H9 (cell line): Measurements from ENCODE around the gene RAB39A. TPM values are rescaled to one million over a fixed set of nuclear protein-coding genes. Genes with fewer than 3 reads are reported as not detected.

Source experiments
- DNase-seq: peaks from one replicate; pipeline ENCODE4 v3.0.0-alpha.2; 2017
- H2AFZ ChIP-seq: one replicate; pipeline ENCODE4 v1.6.1; 2013; ENCODE audit warnings: mild to moderate bottlenecking, low read length, control low read depth, moderate library complexity
- H2AK5ac ChIP-seq: 2 replicates; pipeline ENCODE4 v1.6.1; 2013; ENCODE audit warnings: low read length, control low read depth, mixed read lengths; ENCODE audit not compliant: insufficient read length
- H2BK120ac ChIP-seq: one replicate; pipeline ENCODE4 v1.6.1; 2013; ENCODE audit warnings: low read depth, mild to moderate bottlenecking, low read length, control low read depth, inconsistent platforms; ENCODE audit not compliant: poor library complexity, severe bottlenecking
- H2BK12ac ChIP-seq: 2 replicates; pipeline ENCODE4 v1.6.1; 2013; ENCODE audit warnings: low read length, control low read depth, mixed read lengths, low read depth; ENCODE audit not compliant: insufficient read length
- H2BK15ac ChIP-seq: 2 replicates; pipeline ENCODE4 v1.6.1; 2013; ENCODE audit warnings: low read depth, low read length, control low read depth
- H2BK20ac ChIP-seq: one replicate; pipeline ENCODE4 v1.6.1; 2013; ENCODE audit warnings: low read depth, mild to moderate bottlenecking, low read length, control low read depth, inconsistent platforms; ENCODE audit not compliant: poor library complexity, severe bottlenecking
- H2BK5ac ChIP-seq: 2 replicates; pipeline ENCODE4 v1.6.1; 2013; ENCODE audit warnings: low read length, control low read depth, mixed read lengths; ENCODE audit not compliant: insufficient read length
- H3K14ac ChIP-seq: 2 replicates; pipeline ENCODE4 v1.6.1; 2013; ENCODE audit warnings: low read length, control low read depth; ENCODE audit not compliant: insufficient read depth
- H3K18ac ChIP-seq: 2 replicates; pipeline ENCODE4 v1.6.1; 2013; ENCODE audit warnings: low read depth, mild to moderate bottlenecking, mixed read lengths, low read length, control low read depth; ENCODE audit not compliant: insufficient read length
- H3K23ac ChIP-seq: 2 replicates; pipeline ENCODE4 v1.6.1; 2013; ENCODE audit warnings: low read length, control low read depth, mixed read lengths, low read depth; ENCODE audit not compliant: insufficient read length
- H3K23me2 ChIP-seq: 2 replicates; pipeline ENCODE4 v1.6.1; 2013; ENCODE audit warnings: low read depth, mild to moderate bottlenecking, mixed read lengths, low read length, control low read depth; ENCODE audit not compliant: insufficient read length, poor library complexity, severe bottlenecking
- H3K27ac ChIP-seq: 2 replicates; pipeline ENCODE4 v1.5.1; 2013; ENCODE audit warnings: low read length, control low read depth, mixed read lengths, low read depth; ENCODE audit not compliant: insufficient read length
- H3K27me3 ChIP-seq: 2 replicates; pipeline ENCODE4 v1.6.1; 2013; ENCODE audit warnings: low read length, control low read depth, inconsistent platforms; ENCODE audit not compliant: insufficient read depth
- H3K4ac ChIP-seq: 2 replicates; pipeline ENCODE4 v1.6.1; 2013; ENCODE audit warnings: low read depth, mild to moderate bottlenecking, control low read depth, inconsistent platforms, low read length, moderate library complexity
- H3K4me1 ChIP-seq: 2 replicates; pipeline ENCODE4 v1.6.1; 2013; ENCODE audit warnings: low read length, control low read depth, inconsistent platforms; ENCODE audit not compliant: insufficient read depth
- H3K4me2 ChIP-seq: 2 replicates; pipeline ENCODE4 v1.6.1; 2013; ENCODE audit warnings: low read length, control low read depth, mixed read lengths; ENCODE audit not compliant: insufficient read length, insufficient read depth
- H3K56ac ChIP-seq: 2 replicates; pipeline ENCODE4 v1.6.1; 2013; ENCODE audit warnings: low read depth, mild to moderate bottlenecking, mixed read lengths, low read length, control low read depth; ENCODE audit not compliant: insufficient read length
- H3K79me1 ChIP-seq: 2 replicates; pipeline ENCODE4 v1.6.1; 2013; ENCODE audit warnings: low read depth, mild to moderate bottlenecking, moderate library complexity, low read length, control low read depth, inconsistent platforms; ENCODE audit not compliant: insufficient read depth, poor library complexity, severe bottlenecking
- H3K79me2 ChIP-seq: 2 replicates; pipeline ENCODE4 v1.6.1; 2013; ENCODE audit warnings: low read length, control low read depth, inconsistent platforms; ENCODE audit not compliant: insufficient read depth
- H3K9ac ChIP-seq: 2 replicates; pipeline ENCODE4 v1.6.1; 2013; ENCODE audit warnings: low read length, control low read depth, mixed read lengths; ENCODE audit not compliant: insufficient read length; ENCODE audit errors: extremely low read depth
- H3K9me3 ChIP-seq: one replicate; pipeline ENCODE4 v1.6.1; 2013; ENCODE audit warnings: low read depth, low read length, inconsistent platforms; ENCODE audit not compliant: control insufficient read depth
- H3T11ph ChIP-seq: one replicate; pipeline ENCODE4 v1.6.1; 2013; ENCODE audit warnings: mild to moderate bottlenecking, low read length, control low read depth, inconsistent platforms
- H4K20me1 ChIP-seq: one replicate; pipeline ENCODE4 v1.6.1; 2013; ENCODE audit not compliant: control insufficient read depth, insufficient read length, insufficient read depth
- H4K5ac ChIP-seq: 2 replicates; pipeline ENCODE4 v1.6.1; 2013; ENCODE audit warnings: low read depth, mild to moderate bottlenecking, mixed read lengths, low read length, control low read depth; ENCODE audit not compliant: insufficient read length
- H4K8ac ChIP-seq: replicated peaks from 2 replicates; pipeline ENCODE4 v1.6.1; 2013; ENCODE audit warnings: low read length, control low read depth, mixed read lengths, low read depth; ENCODE audit not compliant: insufficient read length
- H4K91ac ChIP-seq: 2 replicates; pipeline ENCODE4 v1.6.1; 2013; ENCODE audit warnings: low read depth, mild to moderate bottlenecking, moderate library complexity, mixed read lengths, low read length, control low read depth; ENCODE audit not compliant: insufficient read length
- H3K27ac Mint-ChIP-seq, 3 experiments: 2 replicates in 2 of 3; 3 replicates in 1 of 3; pipeline ENCODE4 v1.8.0; 2020 to 2021; ENCODE audit warnings: mixed read lengths in 3 of 3, mild to moderate bottlenecking in 1 of 3, moderate library complexity in 1 of 3
- H3K27me3 Mint-ChIP-seq: 2 replicates; pipeline ENCODE4 v1.8.0; 2021; ENCODE audit warnings: low read depth, mild to moderate bottlenecking, moderate library complexity, mixed read lengths
- H3K36me3 Mint-ChIP-seq, 3 experiments: 2 replicates in 2 of 3; 3 replicates in 1 of 3; pipeline ENCODE4 v1.8.0; 2020 to 2021; ENCODE audit warnings: low read depth in 3 of 3, mixed read lengths in 3 of 3; ENCODE audit not compliant: insufficient read depth in 1 of 3
- H3K4me1 Mint-ChIP-seq, 2 experiments: 2 replicates each; pipeline ENCODE4 v1.8.0; 2020; ENCODE audit warnings: mixed read lengths in 2 of 2
- H3K4me3 Mint-ChIP-seq, 2 experiments: 2 replicates in 1 of 2; 3 replicates in 1 of 2; pipeline ENCODE4 v1.8.0; 2020 to 2021; ENCODE audit warnings: mild to moderate bottlenecking in 2 of 2, mixed read lengths in 2 of 2, moderate library complexity in 1 of 2
- H3K9me3 Mint-ChIP-seq, 2 experiments: 2 replicates in 1 of 2; 3 replicates in 1 of 2; pipeline ENCODE4 v1.8.0; 2020; ENCODE audit warnings: mild to moderate bottlenecking in 2 of 2, mixed read lengths in 2 of 2, moderate library complexity in 1 of 2
- CTCF ChIP-seq: fragments of 200-600 bp; sonication (generic); conservative IDR thresholded peaks from 3 replicates; pipeline ENCODE4 v1.8.0; 2021; ENCODE audit warnings: antibody characterized with exemption, mild to moderate bottlenecking
- WGBS: extraction: QIAGEN DNeasy Blood & Tissue Kit; methylation state at CpG from one replicate; pipeline ENCODE4 v1.1.7; 2013; ENCODE audit warnings: missing lambda C conversion rate, low lambda C conversion rate, mixed read lengths; ENCODE audit not compliant: insufficient read length; ENCODE audit errors: extremely low coverage; 5-methylcytosine and 5-hydroxymethylcytosine counted together
- total RNA-seq: library from RNA; stranded (reverse); gene quantifications from 2 replicates; pipeline ENCODE4 v1.2.1, GENCODE V29; 2021

RAB39A gene
- total RNA-seq, 1 experiment from 2014 or later, result 9.7 TPM

- Histone ChIP-seq H3K14ac (peak overlapping the region; percentile 86), H3K56ac (no peak overlapping the region), H2BK15ac (no peak overlapping the region), H4K20me1 (no peaks in the 10 kb centered on the region), H2BK20ac (no peak overlapping the region), H3K27me3 (no peaks in the 10 kb centered on the region), H3K4ac (no peak overlapping the region; the same call in 1 of the 2 replicates), H4K5ac (no peak overlapping the region), H3K23me2 (peaks cover 5% of the 10 kb centered on the region), H4K91ac (no peak overlapping the region), H3K18ac (peak overlapping the region; percentile 88), H3K27ac (no peak overlapping the region), H3K9ac (peak overlapping the region; percentile 79), H3T11ph (no peak overlapping the region), H2BK12ac (no peak overlapping the region), H2AFZ (no peak overlapping the region), H2BK5ac (no peak overlapping the region), H3K4me2 (peak overlapping the region; percentile 99), H3K4me1 (no peaks in the 10 kb centered on the region; the same call in 1 of the 2 replicates), H3K79me2 (peaks cover 3% of the 10 kb centered on the region; the same call in 1 of the 2 replicates), H2BK120ac (no peak overlapping the region), H2AK5ac (no peak overlapping the region), H4K8ac (no peak overlapping the region), H3K23ac (peak overlapping the region; percentile 74), H3K9me3 (no peaks in the 10 kb centered on the region), H3K79me1 (no peaks in the 10 kb centered on the region)
- Mint-ChIP-seq H3K4me3 (peak overlapping the region; percentile 93 to 98), H3K9me3 (no peaks in the 10 kb centered on the region), H3K36me3 (no peaks in the 10 kb centered on the region), H3K27ac (peak overlapping the region; percentile 78 to 98 (median 85); a peak in 6 of 7 replicates), H3K4me1 (peaks cover 9 to 13% of the 10 kb centered on the region in 2 experiments), H3K27me3 (peaks cover 2% of the 10 kb centered on the region)
- TF ChIP-seq CTCF, result no peak
- no CpG with 5 or more reads among the region's 41 CpGs for WGBS
- DNase-seq, result peak; percentile 40
Measured at GRCh38 chr11:107928767-107929507, 689 bp downstream of the RAB39A start.
